Fibroblast of gingiva (primary cell): Measurements from ENCODE around the gene HTATIP2.
"Not testable (repeated sequence)": the region's sequence is repeated elsewhere in the genome, so short reads cannot be mapped to it uniquely, and the experiment has no call there.

Experiments used
- DNase-seq: peaks from one replicate; pipeline ENCODE4 v3.0.0-alpha.2; 2011; ENCODE audit warnings: low read depth

The HTATIP2 gene

GRCh38 chr11:20363500-20364340 is at the start of gene HTATIP2:
TSS of gene HTATIP2 (plus strand) at chr11:20363714. CDS start at chr11:20364238, 524 bp downstream.
- peak; percentile 50 for DNase-seq

GRCh38 chr11:20315800-20316199 is 47.7 kb upstream of the HTATIP2 start:
- DNase-seq: no peak

- no peak for DNase-seq
Observed at GRCh38 chr11:20321177-20321576, 42.3 kb upstream of the HTATIP2 start.

- DNase-seq: no peak
Observed at GRCh38 chr11:20327377-20327935, 36.1 kb upstream of the HTATIP2 start.

GRCh38 chr11:20336056-20336455 is 27.5 kb upstream of the HTATIP2 start:
- no peak for DNase-seq

DNA sequence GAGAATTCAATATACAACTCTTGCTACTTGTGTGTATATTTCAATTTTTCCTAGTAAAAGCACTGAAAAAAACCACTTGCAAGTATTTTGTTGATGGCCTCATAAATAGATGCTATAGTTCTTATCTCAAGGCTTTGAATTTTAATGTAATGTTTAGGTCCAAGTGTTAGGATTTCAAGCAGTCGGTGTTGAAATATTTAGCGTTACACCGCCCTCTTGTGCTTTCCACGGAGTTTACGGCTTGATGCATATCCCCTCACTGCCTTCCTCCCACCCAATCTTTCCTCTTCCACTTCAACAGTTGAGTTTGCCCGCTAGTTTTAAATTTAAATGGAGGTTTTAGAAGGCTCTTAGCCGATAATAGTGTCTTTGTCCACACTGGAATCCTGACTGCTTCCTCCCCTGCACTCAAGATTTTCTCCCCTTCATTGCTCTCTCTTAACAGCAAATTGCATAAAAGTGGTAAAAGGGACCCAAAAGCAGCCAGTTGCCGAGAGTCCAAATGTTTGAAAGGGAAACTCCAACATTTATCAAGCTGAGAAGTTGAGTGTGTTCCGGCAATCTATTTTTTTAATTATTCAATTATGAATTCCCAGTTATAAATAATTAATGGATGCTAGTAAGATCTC is 25.9 kb upstream of the HTATIP2 start:
- DNase-seq: no peak

DNA sequence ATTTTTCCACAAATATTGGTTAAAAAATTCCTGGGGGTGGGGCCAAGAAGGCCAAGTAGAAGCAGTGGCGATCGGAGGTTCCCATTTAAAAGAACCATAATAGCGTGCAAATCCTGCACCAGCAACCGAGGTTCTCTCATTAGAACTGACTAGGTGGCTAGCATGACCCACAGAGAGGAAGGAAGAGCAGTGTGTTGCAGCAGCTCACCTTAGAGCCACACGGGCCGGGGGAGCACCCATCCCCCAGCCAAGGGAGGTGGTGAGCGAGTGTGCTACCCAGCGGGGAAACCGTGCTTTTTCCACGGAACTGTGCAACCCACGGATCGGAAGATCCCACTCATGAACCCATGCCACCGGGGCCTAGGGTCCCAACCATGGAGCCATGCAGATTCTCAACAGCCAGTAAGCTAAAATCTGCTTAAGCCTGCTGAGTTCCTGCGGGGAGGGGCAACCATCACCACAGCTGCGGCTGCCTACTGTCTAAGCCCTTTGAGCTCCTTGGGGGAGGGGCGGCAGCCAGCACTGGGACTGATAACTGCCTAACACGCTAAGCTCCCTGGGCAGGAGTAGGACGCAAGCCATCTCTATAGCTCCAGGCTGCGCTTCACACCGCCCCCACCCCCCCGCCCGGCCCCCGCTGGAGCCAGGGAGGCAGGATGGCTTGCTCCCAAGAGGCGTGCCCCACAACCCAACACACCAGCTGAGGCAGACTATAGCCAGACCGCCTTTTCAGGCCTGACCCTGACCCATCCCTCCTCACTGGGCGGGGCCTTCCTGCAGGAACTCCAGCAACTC is 21.0 kb upstream of the HTATIP2 start:
- DNase-seq: no peak

- no peak for DNase-seq
Observed at GRCh38 chr11:20351136-20351535, 12.4 kb upstream of the HTATIP2 start.

DNA sequence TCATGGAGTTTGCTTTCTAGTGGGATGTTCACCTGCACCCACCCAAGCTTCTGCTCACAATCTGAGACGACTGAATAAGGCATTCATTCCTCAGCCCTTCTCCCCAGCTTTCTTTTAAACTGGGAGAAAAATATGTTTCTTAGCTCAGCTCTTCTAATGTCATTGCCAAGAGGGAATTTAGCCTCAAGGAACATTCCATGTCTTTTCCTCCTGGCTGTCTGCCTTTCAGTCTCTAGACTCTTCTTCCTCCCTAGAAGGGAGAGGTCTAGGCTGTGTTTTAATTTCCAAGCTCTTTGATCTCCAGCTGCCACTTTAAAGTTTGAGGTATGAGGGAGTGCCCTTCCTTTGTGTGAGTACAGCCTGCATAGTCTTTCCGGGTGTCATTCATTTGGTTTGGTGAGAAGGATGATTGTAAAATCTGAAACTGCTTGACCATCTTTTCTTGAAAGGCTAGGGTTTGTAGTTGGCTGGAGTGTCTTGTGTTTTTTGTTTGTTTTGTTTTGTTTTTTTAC is 11.7 kb upstream of the HTATIP2 start:
- no peak for DNase-seq

GRCh38 chr11:20353829-20354434 is 9.6 kb upstream of the HTATIP2 start:
- DNase-seq: no peak

GRCh38 chr11:20355221-20356219 is 8.0 kb upstream of the HTATIP2 start:
- DNase-seq: peak; percentile 42

GRCh38 chr11:20357150-20357549 is 6.4 kb upstream of the HTATIP2 start:
- DNase-seq: no peak

GRCh38 chr11:20360650-20361049 is 2.9 kb upstream of the HTATIP2 start:
- DNase-seq: no peak

DNA sequence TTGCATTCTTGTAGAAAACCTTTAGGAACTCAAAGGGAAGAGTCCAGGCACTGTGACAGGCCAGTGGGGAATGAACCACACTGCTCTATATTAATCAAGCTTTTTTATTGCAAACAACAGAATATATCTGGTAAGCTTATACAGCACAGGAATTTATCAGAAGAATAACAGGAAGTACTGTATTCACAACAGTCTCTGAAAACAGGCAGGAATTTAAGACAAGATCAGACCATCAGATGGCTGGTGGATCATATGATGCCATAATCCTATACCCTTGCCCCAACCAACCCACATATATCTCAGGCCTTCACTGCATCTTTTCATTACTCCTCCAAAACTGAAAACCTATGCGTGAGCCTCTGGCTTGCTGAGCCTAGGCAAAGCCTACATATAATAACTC is 1.0 kb upstream of the HTATIP2 start:
- no peak for DNase-seq

DNA sequence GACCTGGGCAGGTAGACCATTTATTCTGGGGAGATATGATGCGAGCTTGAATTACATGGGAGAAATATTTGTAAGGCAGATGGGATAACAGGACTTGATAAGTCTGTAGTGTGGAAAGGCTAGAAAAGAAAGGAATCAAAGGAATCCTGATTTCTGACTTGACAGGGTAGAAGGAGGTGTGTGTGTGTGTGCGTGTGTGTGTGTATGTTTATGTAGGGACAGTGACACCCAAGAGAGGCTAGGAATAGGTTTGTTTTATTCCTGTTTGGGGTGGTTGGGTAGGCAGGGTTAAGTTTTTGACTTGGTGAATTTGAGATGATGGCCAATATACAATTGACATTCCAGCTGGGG is 390 bp upstream of the HTATIP2 start:
- no peak for DNase-seq

DNA sequence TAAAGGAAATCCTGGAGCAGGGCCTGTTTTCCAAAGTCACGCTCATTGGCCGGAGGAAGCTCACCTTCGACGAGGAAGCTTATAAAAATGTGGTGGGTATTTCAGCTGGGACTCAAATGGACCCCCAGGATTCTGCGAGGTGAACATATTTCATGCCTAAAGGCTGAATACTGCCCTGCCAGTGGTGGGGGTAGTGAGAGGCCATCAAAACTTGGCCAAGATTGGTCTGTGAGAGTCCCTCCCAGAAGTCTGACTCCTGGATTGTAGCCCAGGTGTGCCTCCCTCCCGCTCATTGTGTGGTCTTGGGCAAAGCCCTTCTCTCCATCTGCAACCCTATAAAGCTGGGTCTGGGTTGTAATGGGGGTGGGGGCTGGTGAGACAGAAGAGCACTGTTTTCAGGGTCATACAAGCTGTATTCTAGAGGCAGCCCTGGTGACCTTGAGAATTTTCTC is 853 bp downstream of the HTATIP2 start:
- no peak for DNase-seq

GRCh38 chr11:20365465-20365864 is 2.0 kb downstream of the HTATIP2 start:
- DNase-seq: not testable (repeated sequence)

GRCh38 chr11:20367313-20367948 is 3.9 kb downstream of the HTATIP2 start:
- peak; percentile 69 for DNase-seq

- no peak for DNase-seq
Observed at GRCh38 chr11:20368438-20368837, 4.9 kb downstream of the HTATIP2 start.

DNA sequence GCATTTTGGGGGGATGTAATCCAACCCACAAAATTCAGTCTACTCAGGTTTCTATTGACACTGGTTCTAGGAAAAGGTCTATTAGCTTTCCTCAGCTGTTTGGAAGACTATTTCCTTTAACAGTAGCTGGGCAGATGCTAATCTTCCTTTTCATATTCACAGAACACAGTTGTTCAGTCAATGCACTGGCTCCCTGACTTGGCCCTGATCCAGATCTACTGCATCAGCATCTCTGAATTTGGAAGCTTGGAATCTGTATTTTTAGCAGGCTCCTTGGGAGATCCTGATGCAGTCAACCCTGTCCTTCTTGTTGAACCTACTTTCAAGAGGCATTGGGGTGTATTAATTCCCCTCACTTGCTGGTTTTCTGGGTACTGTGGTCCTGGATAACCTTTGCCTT is 6.3 kb downstream of the HTATIP2 start:
- no peak for DNase-seq
